ENCODE data around the gene PLEKHG2. TPM values are rescaled to one million over a fixed set of nuclear protein-coding genes. Genes with fewer than 3 reads are reported as not detected.

Gene PLEKHG2
- polyA plus RNA-seq, 1 donor from 2014 or later, result 14.3 TPM

- Histone ChIP-seq H3K4me3 (ENCODE audit: low read length) (no peak overlapping the region), H3K4me2 (ENCODE audit: low read length) (no peak overlapping the region), H3K27ac (ENCODE audit: low read length) (no peak overlapping the region), H2AFZ (ENCODE audit: low read depth, low read length) (no peak overlapping the region), H3F3A (ENCODE audit: insufficient read depth, low read length, poor library complexity, severe bottlenecking) (no peaks in the 10 kb centered on the region), H3K9ac (ENCODE audit: low read length) (no peak overlapping the region), H3K9me2 (ENCODE audit: insufficient read depth, low read length) (no peaks in the 10 kb centered on the region), H3K9me3 (ENCODE audit: low read length) (no peaks in the 10 kb centered on the region), H3K27me3 (ENCODE audit: insufficient read depth, low read depth, low read length) (no peaks in the 10 kb centered on the region), H3K79me2 (replicated peaks; ENCODE audit: insufficient read depth, low read length) (no peaks in the 10 kb centered on the region), H4K20me1 (ENCODE audit: insufficient read depth) (no peaks in the 10 kb centered on the region), H3K36me3 (ENCODE audit: insufficient read depth, low read length) (no peaks in the 10 kb centered on the region)
- TF ChIP-seq, protein P1, sequence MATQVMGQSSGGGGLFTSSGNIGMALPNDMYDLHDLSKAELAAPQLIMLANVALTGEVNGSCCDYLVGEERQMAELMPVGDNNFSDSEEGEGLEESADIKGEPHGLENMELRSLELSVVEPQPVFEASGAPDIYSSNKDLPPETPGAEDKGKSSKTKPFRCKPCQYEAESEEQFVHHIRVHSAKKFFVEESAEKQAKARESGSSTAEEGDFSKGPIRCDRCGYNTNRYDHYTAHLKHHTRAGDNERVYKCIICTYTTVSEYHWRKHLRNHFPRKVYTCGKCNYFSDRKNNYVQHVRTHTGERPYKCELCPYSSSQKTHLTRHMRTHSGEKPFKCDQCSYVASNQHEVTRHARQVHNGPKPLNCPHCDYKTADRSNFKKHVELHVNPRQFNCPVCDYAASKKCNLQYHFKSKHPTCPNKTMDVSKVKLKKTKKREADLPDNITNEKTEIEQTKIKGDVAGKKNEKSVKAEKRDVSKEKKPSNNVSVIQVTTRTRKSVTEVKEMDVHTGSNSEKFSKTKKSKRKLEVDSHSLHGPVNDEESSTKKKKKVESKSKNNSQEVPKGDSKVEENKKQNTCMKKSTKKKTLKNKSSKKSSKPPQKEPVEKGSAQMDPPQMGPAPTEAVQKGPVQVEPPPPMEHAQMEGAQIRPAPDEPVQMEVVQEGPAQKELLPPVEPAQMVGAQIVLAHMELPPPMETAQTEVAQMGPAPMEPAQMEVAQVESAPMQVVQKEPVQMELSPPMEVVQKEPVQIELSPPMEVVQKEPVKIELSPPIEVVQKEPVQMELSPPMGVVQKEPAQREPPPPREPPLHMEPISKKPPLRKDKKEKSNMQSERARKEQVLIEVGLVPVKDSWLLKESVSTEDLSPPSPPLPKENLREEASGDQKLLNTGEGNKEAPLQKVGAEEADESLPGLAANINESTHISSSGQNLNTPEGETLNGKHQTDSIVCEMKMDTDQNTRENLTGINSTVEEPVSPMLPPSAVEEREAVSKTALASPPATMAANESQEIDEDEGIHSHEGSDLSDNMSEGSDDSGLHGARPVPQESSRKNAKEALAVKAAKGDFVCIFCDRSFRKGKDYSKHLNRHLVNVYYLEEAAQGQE (IDR thresholded peaks at IDR 0.05; ENCODE audit: borderline replicate concordance), result no peak
- TF ChIP-seq RAD21 (conservative IDR thresholded peaks at IDR 0.05), result no peak
- TF ChIP-seq EZH2 (IDR thresholded peaks at IDR 0.05; ENCODE audit: borderline replicate concordance, insufficient read depth, low read length, poor library complexity, severe bottlenecking), result no peak
- TF ChIP-seq POLR2AphosphoS5 (IDR thresholded peaks at IDR 0.05), result no peak
- TF ChIP-seq EP300 (conservative IDR thresholded peaks at IDR 0.05; ENCODE audit: poor library complexity, severe bottlenecking), result no peak
- no peak for TF ChIP-seq MXI1 (conservative IDR thresholded peaks at IDR 0.05; ENCODE audit: poor library complexity, severe bottlenecking)
- TF ChIP-seq CTCF (IDR thresholded peaks at IDR 0.05; ENCODE audit: poor library complexity, severe bottlenecking), result no peak
- no peak for TF ChIP-seq SMC3 (conservative IDR thresholded peaks at IDR 0.05; ENCODE audit: poor library complexity)
- no peak for TF ChIP-seq TAF1 (IDR thresholded peaks at IDR 0.05; ENCODE audit: low read depth)
Observed at GRCh38 chr19:39379865-39380396, 32.5 kb upstream of the PLEKHG2 start.

- no peaks in the 10 kb centered on the region for H3K9me3 ChIP-seq (ENCODE audit: low read length)
- no peaks in the 10 kb centered on the region for H3K27me3 ChIP-seq (ENCODE audit: insufficient read depth, low read depth, low read length)
- H3K9me2 ChIP-seq (ENCODE audit: insufficient read depth, low read length), result no peaks in the 10 kb centered on the region
- TF ChIP-seq RAD21 (conservative IDR thresholded peaks at IDR 0.05), result no peak
- TF ChIP-seq SMC3 (conservative IDR thresholded peaks at IDR 0.05; ENCODE audit: poor library complexity), result no peak
- no peak for TF ChIP-seq POLR2AphosphoS5 (IDR thresholded peaks at IDR 0.05)
- TF ChIP-seq EP300 (conservative IDR thresholded peaks at IDR 0.05; ENCODE audit: poor library complexity, severe bottlenecking), result no peak
- no peak for TF ChIP-seq EZH2 (IDR thresholded peaks at IDR 0.05; ENCODE audit: borderline replicate concordance, insufficient read depth, low read length, poor library complexity, severe bottlenecking)
- no peak for TF ChIP-seq TAF1 (IDR thresholded peaks at IDR 0.05; ENCODE audit: low read depth)
- TF ChIP-seq, protein P1 (IDR thresholded peaks at IDR 0.05; ENCODE audit: borderline replicate concordance), result no peak
- TF ChIP-seq MXI1 (conservative IDR thresholded peaks at IDR 0.05; ENCODE audit: poor library complexity, severe bottlenecking), result no peak
- no peak for TF ChIP-seq CTCF (IDR thresholded peaks at IDR 0.05; ENCODE audit: poor library complexity, severe bottlenecking)
- H3F3A ChIP-seq (ENCODE audit: insufficient read depth, low read length, poor library complexity, severe bottlenecking), result no peaks in the 10 kb centered on the region
- no peaks in the 10 kb centered on the region for H3K36me3 ChIP-seq (ENCODE audit: insufficient read depth, low read length)
- no peaks in the 10 kb centered on the region for H3K79me2 ChIP-seq (replicated peaks; ENCODE audit: insufficient read depth, low read length)
- H3K9ac ChIP-seq (ENCODE audit: low read length), result no peak overlapping the region
- no peaks in the 10 kb centered on the region for H4K20me1 ChIP-seq (ENCODE audit: insufficient read depth)
- H3K4me3 ChIP-seq (ENCODE audit: low read length), result no peak overlapping the region
- H3K27ac ChIP-seq (ENCODE audit: low read length), result no peak overlapping the region
- H3K4me2 ChIP-seq (ENCODE audit: low read length), result no peak overlapping the region
- no peak overlapping the region for H2AFZ ChIP-seq (ENCODE audit: low read depth, low read length)
Observed at GRCh38 chr19:39380521-39381502, 31.7 kb upstream of the PLEKHG2 start.

All from neural cell (in vitro differentiated cells).